MM.1S (cell line): ENCODE results near the gene RCCD1.

Source experiments
- EZH2 ChIP-seq: fragments of 300-600 bp; sonication (generic); optimal IDR thresholded peaks from 2 replicates; pipeline ENCODE3; 2017; ENCODE audit warnings: low read depth, mild to moderate bottlenecking, antibody characterized with exemption, low read length, mixed read lengths
- EZH2phosphoT487 ChIP-seq: fragments of 300-600 bp; sonication (generic); IDR thresholded peaks from 2 replicates; pipeline ENCODE4 v1.6.1; 2018; ENCODE audit warnings: antibody characterized with exemption, low read length
- TF ChIP-seq, protein P1 (sequence below): fragments of 300-600 bp; sonication (generic); IDR thresholded peaks from 2 replicates; pipeline ENCODE4 v1.5.1; 2016; ENCODE audit warnings: antibody characterized with exemption, low read length, mixed read lengths

DNA sequence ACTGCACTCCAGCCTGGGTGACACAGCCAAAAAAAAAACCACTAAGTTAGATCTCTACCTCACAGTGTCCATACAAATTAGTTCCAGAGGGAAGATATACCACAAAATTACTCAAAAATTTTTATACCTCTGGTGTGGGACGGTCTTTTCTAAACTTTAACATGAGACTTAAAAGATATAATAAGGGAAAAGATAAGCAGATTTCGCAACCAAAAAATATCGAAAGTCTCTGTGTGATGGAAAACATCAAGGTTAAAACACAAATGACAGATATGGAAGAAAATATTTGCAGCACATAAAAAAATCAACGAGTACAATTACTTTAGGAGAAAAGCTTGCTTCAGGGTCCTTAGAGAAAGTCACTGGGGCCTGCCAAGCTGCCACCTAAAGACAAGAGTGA is 32.8 kb upstream of the RCCD1 start:
- TF ChIP-seq, protein P1, sequence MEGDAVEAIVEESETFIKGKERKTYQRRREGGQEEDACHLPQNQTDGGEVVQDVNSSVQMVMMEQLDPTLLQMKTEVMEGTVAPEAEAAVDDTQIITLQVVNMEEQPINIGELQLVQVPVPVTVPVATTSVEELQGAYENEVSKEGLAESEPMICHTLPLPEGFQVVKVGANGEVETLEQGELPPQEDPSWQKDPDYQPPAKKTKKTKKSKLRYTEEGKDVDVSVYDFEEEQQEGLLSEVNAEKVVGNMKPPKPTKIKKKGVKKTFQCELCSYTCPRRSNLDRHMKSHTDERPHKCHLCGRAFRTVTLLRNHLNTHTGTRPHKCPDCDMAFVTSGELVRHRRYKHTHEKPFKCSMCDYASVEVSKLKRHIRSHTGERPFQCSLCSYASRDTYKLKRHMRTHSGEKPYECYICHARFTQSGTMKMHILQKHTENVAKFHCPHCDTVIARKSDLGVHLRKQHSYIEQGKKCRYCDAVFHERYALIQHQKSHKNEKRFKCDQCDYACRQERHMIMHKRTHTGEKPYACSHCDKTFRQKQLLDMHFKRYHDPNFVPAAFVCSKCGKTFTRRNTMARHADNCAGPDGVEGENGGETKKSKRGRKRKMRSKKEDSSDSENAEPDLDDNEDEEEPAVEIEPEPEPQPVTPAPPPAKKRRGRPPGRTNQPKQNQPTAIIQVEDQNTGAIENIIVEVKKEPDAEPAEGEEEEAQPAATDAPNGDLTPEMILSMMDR: no peak
- TF ChIP-seq EZH2phosphoT487 (no peak), EZH2 (no peak)
